Ecto neural progenitor cell (in vitro differentiated cells): ENCODE measurements around the gene FBXO22.
"Not testable (repeated sequence)": the region's sequence is repeated elsewhere in the genome, so short reads cannot be mapped to it uniquely, and the experiment has no call there.

ENCODE experiments used
- DNase-seq: peaks from one replicate; pipeline ENCODE4 v3.0.0-alpha.2; 2018; ENCODE audit warnings: low spot score

Gene FBXO22

DNA sequence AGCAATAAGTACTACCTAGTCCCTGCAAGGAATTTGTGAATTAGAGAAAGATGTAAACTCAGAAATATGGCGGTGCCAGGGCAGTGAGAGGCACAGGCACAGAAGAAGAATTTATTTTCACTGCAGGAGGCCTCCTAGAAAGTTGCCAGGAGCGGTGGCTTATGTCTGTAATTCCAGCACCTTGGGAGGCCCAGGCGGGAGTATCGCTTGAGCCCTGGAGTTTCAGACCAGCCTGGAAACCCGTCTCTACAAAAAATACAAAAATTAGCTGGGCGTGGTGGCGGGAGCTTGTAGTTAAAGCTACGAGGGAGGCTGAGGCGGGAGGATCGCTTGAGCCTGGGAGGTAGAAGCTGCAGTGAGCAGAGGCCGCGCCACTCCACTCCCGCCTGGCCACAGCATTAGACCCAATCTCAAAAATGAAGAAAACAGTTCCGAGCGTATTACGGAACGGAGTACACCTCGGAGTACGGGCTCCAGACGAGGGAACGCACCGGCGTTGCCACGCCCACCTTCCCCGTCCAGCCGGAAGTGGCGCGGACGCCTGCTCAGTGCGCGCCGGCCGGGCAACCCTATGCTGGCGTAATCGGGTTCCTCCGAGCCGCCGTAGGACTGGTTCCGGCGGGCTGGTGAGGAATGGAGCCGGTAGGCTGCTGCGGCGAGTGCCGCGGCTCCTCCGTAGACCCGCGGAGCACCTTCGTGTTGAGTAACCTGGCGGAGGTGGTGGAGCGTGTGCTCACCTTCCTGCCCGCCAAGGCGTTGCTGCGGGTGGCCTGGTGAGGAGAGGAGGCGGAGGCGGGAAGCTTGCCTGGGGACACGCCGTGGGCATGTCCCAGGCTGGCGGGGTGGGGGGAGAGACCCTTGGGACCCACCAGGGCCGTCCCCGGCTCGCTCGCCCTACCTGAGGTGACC is at the start of gene FBXO22:
TSS of gene FBXO22 (plus strand) at position 548 of the 909 bp plus-strand sequence. CDS start at position 634, 86 bp downstream.
- peak; percentile 94 for DNase-seq

GRCh38 chr15:75857886-75858285 is 45.8 kb upstream of the FBXO22 start:
- no peak for DNase-seq

DNA sequence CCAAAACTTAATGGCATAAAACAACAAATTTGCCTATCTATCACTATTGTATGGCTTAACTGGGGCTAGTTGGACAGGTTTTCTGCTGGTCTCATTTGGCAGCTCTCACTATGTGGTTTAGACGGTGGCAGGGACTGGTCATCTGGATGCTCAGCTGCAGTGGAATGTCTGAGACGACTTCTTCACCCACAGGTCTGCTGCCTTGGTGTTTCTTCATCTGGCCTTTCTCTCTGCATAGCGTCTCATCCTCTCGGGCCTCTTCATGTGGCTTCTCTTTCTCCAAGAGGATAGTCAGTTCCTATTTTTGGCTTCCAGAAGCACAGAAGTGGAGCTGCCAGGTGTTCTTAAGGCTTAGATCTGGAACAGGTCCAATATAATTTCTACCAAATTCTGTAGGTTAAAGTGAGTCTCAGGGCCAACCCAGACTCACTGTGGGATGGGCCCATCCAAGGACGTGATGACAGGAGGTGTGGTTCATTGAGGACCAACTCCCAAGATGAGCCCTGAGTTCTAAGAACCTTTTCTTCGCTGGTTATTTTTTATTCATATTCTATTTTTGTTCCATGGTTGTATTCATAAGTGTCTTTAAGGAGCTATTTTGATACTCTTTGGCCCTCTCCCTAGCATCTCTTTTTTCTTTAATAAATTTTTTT is 41.8 kb upstream of the FBXO22 start:
- DNase-seq, result no peak

DNA sequence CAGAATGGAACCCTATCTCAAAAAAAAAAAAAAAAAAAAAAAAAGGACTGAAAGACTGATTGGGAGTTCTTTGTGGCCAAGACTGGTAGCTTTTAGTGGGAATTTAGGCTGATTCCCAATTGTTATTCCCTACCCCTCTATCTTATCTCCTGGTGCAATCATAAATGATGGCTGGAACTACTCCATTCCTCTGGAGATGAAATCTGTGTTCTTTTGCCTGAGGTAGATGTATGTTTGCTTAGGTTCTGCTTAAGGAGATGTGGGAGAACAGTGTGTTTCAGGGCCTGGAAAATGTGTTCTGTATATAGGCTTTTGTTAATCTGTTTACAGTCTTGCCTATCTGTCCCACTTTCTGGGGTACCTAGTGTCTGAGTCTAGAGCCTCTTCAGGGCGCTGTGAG is 40.9 kb upstream of the FBXO22 start:
- no peak for DNase-seq

- DNase-seq, result no peak
Measured at GRCh38 chr15:75864213-75865059, 39.2 kb upstream of the FBXO22 start.

DNA sequence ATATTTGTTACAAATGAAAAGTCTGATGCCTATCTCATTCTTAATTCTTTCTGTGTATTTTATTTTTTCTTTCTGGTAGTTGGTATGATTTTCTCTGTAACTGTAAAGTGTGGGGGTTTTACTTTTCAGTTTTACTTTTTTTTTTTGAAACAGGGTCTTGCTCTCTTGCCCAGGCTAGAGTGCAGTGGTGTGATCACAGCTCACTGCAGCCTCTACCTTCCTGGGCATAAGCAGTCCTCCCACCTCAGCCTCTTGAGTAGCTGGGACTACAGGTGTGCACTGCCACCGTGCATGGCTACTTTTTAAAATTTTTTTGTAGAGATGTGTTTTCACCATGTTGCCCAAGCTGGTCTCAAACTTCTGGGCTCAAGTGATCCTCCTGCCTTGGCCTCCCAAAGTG is 37.6 kb upstream of the FBXO22 start:
- DNase-seq, result not testable (repeated sequence)

GRCh38 chr15:75866916-75867315 is 36.8 kb upstream of the FBXO22 start:
- DNase-seq, result no peak

- no peak for DNase-seq
Measured at GRCh38 chr15:75867449-75867848, 36.2 kb upstream of the FBXO22 start.

GRCh38 chr15:75868019-75868418 is 35.7 kb upstream of the FBXO22 start:
- DNase-seq, result no peak

DNA sequence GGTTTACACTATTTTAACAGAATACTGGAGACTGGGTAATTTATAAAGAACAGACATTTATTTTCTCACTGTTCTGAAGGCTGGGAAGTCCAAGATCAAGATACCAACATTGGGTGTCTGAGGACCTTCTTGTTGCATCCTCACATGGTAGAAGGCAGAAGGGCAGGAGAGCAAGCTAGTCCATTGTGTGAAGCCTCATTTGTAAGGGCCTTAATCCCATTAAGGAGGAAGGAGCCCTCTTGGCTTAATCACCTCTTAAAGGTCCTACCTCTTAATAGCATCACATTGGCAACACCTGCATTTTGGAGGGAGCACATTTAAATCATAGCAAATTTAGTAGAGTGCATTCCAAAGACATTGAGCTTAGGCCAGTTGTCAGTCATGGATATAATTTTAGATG is 34.2 kb upstream of the FBXO22 start:
- no peak for DNase-seq

- DNase-seq, result not testable (repeated sequence)
Measured at GRCh38 chr15:75871589-75871988, 32.1 kb upstream of the FBXO22 start.

DNA sequence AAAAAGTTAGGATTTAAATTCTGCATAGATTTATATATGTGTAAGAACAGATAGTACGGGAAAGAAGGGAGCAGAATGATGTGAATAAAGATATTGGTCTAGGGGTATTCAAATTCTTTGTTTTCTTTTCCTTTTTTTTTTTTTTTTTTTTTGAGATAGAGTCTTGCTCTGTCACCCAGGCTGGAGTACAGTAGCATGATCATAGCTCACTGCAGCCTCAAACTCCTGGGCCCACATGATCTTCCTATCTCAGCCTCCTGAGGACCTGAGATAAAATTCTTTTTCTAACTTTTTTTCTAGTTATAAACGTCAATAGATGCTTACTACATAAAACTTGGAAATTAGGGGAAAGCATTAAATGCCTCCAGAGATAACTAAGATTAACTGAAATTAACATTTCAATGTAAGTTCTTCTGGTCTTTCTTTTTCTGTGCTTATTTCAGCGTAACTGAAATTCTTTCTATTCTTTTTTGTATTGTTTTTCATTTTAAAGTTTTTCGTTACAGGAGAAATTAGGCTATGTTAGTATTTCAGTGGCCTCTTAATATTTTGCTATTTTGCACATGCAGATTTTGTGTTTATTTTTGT is 31.2 kb upstream of the FBXO22 start:
- no peak for DNase-seq

GRCh38 chr15:75884041-75884440 is 19.6 kb upstream of the FBXO22 start:
- DNase-seq, result no peak

DNA sequence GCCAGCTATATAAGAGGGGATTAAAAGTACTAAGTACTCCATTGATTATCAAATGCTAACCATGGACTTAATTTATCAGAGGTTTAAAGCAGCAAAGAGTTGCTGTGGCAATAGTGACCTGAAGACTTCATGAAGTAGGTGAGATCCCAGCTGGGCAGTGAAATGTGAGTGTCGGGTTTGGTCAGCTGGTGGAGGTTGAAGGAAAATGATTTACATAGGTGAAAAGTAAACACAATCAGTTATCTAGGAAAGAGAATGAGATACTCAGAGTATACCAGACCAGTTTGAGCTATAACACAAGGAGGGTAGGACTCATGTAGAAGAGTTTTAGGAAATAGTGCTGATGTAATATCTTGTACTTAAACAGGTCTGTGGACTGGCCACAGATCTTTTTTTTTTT is 16.5 kb upstream of the FBXO22 start:
- no peak for DNase-seq

DNA sequence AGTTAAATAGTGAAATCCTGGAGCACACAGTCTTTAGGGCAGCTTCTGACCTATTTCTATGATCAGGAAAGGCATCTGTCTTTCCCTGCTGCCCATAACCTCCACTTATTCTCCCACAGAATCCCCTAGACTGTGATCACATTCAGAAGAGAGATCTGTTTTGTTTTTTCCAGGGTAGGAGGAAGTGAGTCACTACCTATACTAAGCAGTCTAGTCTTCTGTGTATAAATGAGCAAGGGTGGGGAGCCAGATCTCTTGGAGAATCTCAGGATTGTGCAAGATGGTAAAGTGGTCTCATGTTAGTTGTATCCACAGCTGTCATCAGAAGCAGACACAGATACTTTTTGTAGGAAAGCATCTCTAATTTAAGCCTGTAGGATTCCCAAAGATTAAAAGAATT is 11.8 kb upstream of the FBXO22 start:
- no peak for DNase-seq

GRCh38 chr15:75895731-75896130 is 7.9 kb upstream of the FBXO22 start:
- no peak for DNase-seq

GRCh38 chr15:75900577-75900976 is 3.1 kb upstream of the FBXO22 start:
- DNase-seq, result no peak

GRCh38 chr15:75902129-75902557 is 1.5 kb upstream of the FBXO22 start:
- DNase-seq, result no peak

- no peak for DNase-seq
Measured at GRCh38 chr15:75905231-75905630, 1.6 kb downstream of the FBXO22 start.

GRCh38 chr15:75910355-75910754 is 6.7 kb downstream of the FBXO22 start:
- DNase-seq, result not testable (repeated sequence)

DNA sequence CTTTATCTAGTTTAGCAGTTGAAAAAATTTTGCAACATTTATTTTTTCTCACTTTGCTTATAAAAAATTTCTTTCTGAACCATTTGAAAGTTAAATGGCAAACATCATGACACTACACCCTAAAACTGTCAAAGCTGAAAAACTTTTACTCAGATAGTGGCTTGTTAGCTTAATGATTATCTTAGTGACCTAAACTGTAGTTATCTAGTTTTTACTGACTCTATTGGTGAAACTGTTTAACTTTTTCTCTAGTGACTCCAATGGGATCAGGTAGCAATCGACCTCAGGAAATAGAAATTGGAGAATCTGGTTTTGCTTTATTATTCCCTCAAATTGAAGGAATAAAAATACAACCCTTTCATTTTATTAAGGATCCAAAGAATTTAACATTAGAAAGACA is 13.3 kb downstream of the FBXO22 start:
- no peak for DNase-seq

- no peak for DNase-seq
Measured at GRCh38 chr15:75918135-75918534, 14.5 kb downstream of the FBXO22 start.
